ENCODE data around the gene TMEM190.
"Not testable (repeated sequence)": the region's sequence is repeated elsewhere in the genome, so short reads cannot be mapped to it uniquely, and the experiment has no call there.

TMEM190 gene

DNA sequence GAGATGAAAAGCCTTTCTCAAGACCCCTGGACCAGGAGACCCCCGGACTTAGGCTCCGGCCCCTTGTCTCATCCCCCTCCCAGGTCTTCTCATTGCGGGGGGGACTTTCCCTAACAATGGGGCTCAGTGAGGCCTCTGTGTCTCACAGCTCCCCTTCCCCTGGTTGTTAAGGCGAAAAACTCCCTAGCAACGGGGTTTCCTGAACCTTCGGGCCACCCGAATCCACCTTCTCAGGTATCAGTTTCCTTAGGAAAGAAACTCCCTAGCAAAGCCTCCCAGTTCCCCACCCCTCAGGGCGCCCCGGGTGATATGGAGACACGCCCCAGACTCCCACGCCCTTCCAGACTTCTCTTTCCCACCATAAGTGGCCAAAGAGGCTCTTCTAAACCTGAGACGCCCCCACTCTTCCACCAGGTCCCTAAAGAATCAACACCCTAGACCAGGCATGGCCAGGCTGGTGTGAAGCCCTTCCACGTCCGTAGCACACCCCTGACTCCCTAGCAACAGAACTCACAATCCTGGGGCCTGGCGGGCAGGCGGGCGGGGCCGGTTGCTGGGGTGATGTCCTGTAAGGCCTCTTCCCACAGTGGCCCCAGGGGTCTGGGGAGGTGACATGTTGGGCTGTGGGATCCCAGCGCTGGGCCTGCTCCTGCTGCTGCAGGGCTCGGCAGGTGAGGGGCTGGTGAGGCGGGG lies at the start of gene TMEM190:
Gene TMEM190 (plus strand): TSS at position 586 of the 693 bp plus-strand sequence. CDS start 28 bp downstream, at position 614.
- FAIRE-seq: no peak

- FAIRE-seq: not testable (repeated sequence)
Measured at GRCh38 chr19:55328774-55329318, 47.8 kb upstream of the TMEM190 start.

DNA sequence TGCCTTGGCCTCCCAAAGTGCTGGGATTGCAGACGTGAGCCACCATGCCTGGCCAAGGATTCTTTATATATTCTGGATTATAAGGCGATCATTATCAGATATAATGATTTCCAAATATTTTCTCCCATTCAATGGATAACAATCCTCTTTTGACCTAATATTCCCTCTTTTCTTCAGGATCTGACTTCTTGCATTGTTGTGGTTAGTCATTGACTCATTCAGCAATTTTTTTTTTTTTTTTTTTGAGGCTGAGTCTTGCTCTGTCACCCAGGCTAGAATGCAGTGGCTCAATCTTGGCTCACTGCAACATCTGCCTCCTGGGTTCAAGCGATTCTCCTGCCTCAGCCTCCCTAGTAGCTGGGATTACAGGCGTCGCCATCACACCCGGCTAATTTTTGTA lies 46.8 kb upstream of the TMEM190 start:
- FAIRE-seq: not testable (repeated sequence)

DNA sequence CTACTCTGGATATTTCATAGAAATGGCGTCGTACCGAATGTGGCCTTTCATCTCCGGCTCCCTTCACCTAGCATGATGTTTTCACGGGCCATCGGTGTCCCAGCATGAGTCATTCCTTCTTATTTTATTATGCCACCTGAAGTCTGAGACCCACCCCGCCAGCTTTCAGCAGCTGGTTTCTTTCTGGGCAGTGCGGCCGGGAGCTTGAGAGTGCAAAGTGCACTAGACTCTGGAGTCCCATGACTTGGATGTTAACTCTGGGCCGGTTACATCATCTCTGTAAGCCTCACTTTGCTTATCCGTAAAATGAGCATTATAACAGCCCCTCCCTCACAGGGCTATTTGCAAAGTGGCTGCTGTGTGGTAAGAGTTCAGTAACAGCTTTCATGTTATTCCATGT lies 42.8 kb upstream of the TMEM190 start:
- FAIRE-seq: no peak

GRCh38 chr19:55336101-55336500 lies 40.5 kb upstream of the TMEM190 start:
- FAIRE-seq: no peak

DNA sequence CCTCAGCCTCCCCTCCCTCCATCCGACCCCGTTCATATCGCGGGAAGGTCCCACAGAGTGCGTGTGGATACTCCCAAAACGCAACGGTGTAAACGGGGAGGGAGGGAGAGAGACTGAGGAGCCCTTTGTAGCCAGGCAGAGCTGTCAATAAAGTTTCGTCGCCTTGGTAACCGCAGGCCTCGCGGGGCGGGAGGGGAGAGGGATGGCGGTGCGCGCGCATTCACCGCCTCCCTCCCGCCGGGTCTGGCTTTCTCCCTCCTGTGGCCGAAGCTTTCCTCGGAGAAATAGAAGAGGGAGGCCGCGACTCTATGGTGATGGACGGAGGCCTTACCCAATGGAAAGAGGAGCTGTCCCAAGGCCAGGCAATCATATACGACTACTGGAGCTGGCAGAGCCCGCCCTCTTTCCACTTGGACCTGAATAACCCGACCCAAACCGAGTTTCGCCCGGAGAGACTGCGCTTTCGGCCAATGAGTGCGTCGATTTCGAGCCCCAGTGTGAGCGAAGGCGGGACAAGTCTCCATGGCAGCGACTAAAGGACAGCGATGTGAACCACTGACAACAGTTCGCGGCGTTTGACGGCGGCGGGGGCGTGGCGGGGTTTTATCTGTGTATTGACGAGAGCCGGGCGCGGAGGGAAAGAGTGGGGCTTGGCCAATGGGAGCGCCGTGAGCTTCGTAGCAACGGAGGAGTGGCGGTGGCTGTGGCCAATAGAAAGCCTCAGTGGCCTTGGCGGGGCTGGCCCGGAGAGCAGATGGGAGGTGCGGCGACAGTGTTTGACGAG lies 37.3 kb upstream of the TMEM190 start, which contains the start of gene KMT5C:
Gene KMT5C (plus strand): TSS at position 772 of the 784 bp plus-strand sequence. CDS start 2,061 bp downstream, outside the sequence.
- FAIRE-seq: peak; percentile 100

GRCh38 chr19:55339889-55340783 lies 36.5 kb upstream of the TMEM190 start:
- no peak for FAIRE-seq

DNA sequence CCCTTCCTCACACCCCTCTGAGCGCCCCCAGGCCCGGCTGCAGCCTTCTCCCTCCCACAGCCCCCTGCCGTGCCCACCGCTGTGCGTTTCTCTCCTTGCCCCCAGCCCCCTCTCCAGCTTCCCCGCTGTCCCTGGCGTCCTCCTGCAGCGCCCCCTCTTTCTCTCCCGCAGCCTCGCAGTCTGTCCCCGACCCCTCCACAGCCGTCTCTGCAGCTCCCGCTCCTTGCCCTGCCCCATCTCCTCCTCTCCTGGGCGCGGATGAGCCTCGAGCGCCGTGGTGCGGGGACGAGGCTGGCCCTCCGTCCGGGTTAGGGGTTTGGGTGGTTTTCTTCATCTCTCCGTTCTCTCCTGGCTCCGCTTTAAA lies 35.9 kb upstream of the TMEM190 start:
- FAIRE-seq: no peak

DNA sequence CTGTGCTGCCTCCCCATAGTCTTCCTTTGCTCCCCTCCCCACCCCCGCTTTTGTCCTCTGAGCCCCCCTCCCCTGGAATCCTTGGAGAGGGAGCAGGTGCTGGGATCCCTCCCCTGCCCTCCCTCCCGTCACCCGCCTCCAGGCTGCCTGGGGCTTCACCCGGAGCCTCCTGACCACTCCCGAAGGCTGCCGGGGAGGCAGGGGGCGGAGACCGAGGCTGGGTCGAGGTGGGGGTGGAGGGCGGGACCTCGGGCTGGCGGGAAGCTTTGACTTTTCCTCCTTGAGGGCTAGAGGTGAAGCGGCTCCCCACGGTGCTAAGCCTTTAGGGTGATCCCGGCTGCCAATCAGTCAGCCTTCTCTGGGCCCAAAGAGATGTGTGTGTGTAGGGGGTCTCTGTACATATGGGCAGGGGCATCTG lies 35.4 kb upstream of the TMEM190 start:
- FAIRE-seq: no peak

DNA sequence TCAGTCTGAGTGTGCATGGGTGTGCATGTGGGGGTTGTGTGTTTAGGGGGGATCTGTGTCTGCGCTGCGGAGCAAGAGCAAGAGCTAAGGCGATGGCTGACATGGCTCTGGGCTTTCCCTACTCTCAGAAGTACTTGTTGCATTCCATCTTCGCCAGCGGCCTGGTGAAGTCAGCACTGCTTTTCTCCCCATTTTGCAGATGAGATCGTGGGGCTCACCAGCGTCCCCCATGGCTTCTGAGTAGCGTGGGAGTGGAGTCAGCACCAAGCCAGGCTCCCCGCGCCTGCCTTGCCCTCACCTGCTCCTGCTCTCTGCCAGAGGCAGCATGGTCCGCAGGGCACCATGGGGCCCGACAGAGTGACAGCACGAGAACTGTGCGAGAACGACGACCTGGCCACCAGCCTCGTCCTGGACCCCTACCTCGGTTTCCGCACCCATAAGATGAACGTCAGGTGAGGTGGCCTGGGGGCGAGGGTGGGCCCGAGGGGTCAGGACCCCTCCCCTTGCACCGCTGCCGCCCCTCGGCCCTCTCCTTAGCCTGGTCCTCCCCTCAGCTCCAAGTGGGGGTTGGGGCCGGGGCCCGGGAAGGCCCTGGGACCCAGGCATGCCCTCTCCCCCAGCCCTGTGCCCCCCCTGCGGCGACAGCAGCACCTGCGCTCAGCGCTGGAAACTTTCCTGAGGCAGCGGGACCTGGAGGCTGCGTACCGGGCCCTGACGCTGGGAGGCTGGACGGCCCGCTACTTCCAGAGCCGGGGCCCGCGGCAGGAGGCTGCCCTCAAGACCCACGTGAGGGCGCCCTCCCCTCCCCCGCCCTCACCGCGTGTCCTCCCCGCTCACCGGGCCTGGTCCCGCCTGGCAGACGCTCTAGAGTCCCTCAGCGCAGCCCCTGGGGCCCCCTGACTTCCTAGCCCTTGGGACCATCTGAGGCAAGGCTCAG lies 34.8 kb upstream of the TMEM190 start:
- no peak for FAIRE-seq

DNA sequence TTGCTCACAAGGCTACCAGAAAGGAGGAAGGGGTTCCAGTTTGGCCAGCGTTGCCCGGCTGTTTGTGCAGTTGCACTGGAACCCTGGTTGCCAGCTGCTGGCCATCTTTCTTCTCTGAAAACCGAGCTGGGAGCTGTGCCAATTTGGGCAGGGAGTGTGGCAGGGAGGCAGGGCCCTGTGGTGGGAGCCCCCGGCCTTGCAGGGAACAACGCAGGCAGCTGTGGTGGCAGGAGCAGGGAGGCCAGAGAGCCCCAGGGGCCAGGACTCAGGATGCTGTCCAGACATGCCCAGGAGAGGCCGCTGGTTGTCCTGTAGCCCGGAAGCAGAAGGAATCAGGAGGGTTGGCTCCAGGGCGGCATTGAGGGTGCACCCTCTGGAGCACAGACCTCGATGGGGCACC lies 32.2 kb upstream of the TMEM190 start:
- FAIRE-seq: no peak

- no peak for FAIRE-seq
Measured at GRCh38 chr19:55345101-55345817, 31.4 kb upstream of the TMEM190 start.

- FAIRE-seq: no peak
Measured at GRCh38 chr19:55345818-55346724, 30.6 kb upstream of the TMEM190 start.

DNA sequence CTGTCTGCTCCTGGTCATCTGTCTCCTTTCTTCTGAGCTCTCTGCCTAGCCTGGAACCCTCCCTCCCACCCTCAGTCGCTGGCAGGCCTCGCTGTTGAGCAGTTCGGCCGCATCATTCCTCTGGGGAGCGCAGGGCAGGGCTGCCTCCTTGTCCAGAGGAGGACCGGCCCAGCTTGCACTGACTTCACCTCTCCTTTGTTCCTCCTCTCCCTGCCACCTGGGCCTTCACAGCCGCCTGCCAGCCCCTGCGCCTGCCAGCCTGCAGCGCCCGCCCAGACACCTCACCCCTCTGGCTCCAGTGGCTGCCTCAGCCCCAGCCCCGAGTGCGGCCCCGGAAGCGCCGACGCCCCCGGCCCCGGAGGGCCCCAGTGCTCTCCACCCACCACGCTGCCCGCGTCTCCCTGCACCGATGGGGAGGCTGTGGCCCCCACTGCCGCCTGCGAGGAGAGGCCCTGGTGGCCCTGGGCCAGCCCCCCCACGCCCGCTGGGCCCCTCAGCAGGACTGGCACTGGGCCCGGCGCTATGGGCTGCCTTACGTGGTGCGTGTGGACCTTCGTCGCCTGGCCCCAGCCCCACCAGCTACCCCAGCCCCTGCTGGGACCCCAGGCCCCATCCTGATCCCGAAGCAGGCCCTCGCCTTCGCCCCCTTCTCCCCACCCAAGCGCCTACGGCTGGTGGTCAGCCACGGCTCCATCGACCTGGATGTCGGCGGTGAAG lies 29.7 kb upstream of the TMEM190 start:
- no peak for FAIRE-seq

DNA sequence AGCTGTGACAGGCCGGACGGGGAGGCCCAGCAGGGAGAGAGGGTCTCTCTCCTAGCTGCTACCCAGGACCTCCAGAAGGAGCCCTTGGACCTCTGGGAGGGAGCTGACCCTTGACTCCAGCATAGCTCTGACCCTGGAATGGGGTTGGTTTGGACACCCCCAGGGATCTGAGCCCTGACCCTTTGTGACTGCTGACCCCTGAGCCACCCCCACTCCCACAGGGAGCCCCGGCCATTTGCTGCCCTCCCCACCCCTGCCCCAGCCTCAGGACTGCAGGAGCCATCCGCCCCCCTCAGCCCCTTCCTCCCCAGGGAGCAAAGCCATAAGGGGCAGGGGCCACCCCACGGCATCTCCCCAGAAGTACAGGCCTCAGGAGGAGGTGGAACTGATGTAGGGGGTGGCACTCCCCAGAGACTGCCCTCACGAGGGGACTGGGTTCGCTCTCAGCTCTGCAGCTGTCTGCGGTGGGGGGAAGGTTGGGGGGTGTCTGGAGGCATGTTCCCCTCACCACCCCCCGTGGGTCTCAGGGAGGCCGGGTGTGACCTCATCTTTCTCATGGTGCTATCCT lies 29.1 kb upstream of the TMEM190 start:
- no peak for FAIRE-seq

GRCh38 chr19:55348317-55349034 lies 28.1 kb upstream of the TMEM190 start:
- FAIRE-seq: no peak

DNA sequence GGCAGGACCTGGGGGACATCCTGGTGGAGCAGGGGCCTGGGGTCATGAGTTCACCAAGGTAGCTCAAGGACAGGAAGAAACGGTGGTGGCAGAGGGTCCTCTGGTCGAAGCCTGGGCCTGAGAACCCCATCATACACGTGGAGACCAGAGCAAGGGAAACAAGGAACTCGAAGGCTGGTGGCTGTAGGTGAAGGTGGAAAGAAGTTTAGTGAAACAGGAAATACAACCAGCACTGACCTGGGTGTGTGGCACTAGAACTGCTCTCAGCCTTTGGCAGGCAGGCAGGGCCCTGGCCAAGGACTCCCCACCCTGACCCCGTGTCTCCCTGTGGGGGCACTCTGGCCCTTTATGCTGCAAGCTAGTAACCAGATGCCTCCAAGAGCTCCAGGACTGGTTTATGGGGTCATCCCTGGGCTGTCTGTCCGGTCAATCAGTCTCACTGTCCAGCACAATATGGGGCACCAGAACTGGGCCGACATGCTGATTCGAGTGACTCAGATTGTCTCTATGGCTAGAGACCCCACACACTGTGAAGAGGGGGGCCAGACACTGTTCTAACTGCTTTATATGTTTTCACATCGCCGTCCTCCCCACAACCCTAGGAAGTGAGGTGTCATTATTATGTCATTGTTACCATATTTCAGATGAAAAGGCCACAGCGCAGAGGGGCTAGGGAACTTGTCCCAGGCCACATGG lies 25.9 kb upstream of the TMEM190 start:
- FAIRE-seq: no peak

DNA sequence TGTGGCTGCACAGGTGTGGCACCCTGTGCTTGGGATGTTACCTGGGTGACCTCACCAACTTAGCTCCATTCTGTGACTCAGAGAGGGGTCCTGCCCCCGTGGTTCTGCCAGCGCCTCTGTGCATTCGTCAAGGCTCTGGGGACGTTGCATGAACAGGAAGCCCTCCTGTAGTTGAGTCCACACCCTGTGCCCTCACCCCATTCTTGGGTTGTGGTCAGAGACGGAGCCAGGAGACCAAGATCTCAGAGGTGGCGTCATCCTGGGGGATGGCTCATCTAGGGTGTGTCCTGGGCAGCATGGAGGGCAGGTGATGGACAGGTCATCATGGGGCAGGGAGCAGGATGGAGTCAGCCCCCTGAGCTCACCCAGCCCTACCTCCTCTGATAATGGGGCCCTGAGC lies 24.6 kb upstream of the TMEM190 start:
- no peak for FAIRE-seq

Data from A204.1 (cell line).